IPS-NIHi11 (cell line): ENCODE data around the gene TPTE.
"Not testable (repeated sequence)": the region's sequence is repeated elsewhere in the genome, so short reads cannot be mapped to it uniquely, and the experiment has no call there.

ENCODE experiments used
- DNase-seq: peaks from one replicate; pipeline ENCODE4 v3.0.0; 2012; ENCODE audit warnings: mixed read lengths, low spot score

TPTE gene

DNA sequence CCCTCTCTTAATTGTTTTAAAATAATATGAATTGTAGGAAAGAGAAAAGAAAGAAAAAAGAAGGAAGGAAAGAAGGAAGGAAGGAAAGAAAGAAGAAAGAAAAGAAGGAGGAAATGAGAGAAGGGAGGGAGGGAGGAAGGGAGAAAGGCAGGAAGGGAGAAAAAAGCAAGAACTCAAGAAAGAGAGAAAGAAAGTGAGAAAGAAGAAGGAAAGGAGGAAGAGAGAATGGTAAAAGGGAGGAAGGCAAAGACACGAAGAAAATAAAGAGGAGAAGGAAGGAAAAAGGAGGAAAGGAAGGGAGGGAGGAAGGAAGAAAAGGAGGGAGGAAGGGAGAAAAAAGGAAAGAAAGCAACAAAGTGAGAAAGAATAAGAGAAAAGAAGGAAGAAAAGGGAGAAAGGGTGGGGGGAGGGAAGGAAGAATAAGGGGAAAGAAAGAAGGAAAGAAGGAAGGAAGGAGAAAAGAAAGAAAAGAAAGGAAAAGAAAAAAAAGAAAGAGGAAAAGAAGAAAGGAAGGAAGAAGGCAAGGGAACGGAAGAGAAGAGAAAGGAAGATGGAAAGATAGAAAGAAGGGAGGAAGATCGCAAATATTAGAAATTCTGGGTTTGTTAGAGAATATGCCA lies 95.9 kb downstream of the TPTE start:
- DNase-seq: not testable (repeated sequence)

DNA sequence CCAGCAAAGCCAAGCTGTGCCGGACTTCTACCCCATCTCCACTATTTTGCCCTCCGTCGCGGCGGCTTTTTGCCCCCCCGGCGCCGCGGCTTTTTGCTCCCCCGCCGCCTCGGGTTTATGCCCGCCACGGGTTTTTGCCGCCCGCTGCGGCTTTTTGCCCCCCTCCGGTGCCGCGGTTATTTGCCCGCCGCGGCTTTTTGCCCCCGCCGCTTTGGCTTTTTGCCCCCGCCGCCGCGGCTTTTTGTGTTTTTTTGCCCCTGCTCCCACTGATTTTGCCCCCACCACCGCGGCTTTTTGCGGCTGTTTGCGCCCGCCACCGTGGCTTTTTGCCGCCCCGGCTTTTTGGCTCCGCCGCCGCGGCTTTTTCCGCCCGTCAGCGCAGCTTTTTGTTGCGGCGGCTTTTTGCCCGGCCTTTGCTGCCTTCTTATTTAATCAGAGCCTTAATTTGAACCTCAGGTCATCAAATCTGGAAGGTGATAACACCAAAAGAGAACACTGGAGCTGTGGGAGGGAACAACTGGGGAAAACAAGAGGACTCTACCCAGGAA lies 106.0 kb downstream of the TPTE start:
- DNase-seq: no peak

DNA sequence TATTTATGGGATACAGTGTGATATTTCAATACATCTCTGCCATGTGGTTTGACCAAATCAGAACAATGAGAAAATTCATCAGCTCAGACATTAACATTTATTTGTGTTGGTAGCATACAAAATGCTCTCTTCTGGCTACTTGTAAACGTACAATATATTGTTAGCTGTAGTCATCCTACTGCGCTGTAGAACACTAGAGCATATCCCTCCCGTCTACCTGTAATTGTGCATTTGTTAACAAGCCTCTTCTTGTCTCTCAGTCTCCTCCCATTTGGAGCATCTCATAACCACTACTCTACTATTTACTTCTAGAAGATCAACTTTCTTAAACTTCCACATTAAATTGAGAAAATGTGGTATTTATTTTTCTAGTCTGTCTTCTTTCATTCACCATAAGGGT lies 107.9 kb downstream of the TPTE start:
- not testable (repeated sequence) for DNase-seq

DNA sequence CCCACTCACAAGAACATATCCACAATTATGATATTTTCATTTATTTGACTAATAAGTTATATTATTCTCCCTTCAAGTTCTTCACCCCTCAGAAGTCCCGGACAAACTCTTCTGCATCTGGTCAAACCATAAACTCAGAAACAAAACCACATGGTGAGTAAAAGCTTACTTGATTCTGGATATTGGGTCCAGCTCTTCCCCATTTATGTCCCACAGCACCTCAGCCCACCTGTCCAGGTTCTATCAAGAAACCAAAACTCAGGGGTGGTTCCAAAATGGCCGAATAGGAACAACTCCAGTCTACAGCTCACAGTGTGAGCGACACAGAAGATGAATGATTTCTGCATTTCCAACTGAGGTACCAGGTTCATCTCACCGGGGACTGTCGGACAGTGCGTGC lies 109.4 kb downstream of the TPTE start:
- not testable (repeated sequence) for DNase-seq

DNA sequence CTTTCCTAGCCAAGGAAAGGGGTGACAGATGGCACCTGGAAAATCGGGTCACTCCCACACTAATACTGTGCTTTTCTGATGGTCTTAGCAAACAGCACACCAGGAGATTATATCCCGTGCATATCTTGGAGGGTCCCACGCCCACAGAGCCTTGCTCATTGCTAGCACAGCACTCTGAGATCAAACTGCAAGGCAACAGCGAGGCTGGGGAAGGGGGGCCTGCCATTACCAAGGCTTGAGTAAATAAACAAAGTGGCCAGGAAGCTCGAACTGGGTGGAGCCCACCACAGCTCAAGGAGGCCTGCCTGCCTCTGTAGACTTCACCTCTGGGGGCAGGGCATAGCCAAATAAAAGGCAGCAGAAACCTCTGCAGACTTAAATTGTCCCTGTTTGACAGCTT lies 109.9 kb downstream of the TPTE start:
- not testable (repeated sequence) for DNase-seq

DNA sequence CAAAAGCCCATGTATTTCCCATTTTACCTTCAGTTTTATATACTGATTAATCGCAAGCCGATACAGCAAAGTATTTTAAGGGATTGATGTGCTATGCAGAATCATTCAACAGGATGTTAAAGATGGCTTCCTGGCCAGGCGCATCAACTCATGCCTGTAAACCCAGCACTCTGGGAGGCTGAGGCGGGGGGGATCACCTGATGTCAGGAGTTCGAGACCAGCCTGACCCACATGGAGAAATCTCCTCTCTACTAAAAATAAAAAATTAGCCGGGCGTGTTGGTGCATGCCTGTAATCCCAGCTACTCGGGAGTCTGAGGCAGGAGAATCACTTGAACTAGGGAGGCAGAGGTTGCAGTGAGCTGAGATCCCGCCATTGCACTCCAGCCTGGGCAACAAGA lies 116.8 kb downstream of the TPTE start:
- not testable (repeated sequence) for DNase-seq

DNA sequence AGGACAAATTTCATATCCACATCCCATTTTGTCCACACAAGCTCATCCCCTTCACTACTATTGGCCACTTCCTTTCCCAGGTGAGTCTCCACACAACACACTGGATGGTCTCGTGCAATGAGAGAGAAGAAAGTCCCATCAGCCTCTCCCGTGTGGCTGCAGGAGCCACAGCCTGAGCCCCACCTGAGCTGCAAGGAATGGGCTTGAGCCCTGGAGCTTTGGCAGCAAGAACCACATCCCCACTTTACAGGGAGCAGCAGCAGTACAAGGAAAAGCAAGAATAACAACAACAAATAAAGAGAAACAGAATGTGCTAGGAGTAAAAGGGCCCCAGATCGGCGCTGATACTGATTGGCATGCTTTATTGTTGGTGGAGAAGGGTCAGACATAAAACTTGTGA lies 117.7 kb downstream of the TPTE start:
- DNase-seq: no peak

DNA sequence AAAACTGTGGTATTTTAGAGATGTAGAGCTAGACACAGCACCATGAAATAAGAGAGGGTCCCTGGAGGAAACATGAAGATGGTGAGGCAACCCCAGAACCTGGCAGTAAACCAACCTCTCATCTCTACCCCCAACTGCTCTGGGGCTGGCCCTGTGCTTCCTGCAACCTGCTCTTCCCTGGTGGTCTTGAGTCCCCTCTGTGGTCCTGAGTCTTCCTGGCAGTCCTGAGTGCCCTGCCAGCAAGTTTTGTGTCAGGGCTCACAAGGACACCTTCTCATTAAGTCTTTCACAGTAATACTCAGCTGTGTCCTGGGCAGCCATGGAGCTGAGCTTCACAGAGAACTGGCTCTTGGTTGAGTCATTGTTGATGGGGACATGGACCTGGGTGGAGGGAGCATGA lies 118.4 kb downstream of the TPTE start:
- not testable (repeated sequence) for DNase-seq

DNA sequence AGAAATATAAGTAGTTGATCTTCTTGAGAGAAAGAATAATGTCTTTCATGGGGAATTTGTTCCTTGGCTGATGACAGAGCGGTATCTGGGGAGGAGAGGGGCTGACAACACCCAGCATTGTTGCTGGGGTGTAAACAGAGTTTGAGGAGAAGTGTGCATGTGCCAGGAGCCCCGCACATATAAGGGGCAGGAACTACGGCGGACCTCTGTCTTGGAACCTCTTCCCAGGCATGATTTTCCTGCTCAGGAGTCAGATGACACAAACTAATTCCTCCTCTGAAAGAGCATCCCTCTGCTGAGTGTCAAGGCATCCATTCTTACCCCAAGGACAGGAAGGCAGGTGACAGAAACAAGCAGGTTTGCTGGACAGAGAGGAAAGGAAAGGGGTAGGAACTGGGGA lies 119.1 kb downstream of the TPTE start:
- DNase-seq: no peak

DNA sequence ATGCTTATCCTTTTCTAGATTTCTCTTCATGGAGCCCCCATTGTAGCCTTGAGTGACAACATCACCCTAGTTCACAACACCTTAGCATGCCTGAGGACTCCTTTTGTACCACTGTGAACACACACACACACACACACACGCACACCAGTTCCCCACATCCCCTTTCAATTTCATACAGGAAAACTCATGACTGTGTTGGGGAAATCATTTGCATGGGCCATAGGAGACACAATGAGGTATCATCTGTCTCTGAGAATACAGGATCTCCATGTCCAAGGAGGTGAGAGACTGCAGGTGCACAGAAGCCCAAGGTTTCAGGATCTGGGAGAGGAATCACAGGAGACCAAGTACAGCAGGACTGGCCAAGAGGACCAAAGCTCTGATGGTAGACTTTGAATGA lies 119.7 kb downstream of the TPTE start:
- DNase-seq: no peak

DNA sequence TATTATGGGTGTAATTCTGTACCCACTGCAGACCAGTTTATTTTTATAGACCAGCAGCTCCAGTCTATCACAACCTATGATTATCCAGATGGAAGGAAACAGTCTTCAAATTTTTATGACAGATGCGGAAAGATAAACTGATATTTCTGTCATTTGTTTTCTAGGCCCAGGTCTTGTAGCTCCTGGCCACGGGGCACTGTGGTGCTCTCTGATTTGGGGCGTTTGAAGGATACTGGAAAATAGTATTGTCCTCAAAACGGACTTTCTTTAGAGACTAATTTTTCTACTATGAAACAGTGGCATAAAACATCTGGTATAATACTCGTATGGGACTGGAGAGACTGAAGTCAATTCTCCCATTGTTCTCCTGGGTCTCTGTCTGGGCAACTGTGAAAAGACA lies 124.3 kb downstream of the TPTE start:
- not testable (repeated sequence) for DNase-seq

DNA sequence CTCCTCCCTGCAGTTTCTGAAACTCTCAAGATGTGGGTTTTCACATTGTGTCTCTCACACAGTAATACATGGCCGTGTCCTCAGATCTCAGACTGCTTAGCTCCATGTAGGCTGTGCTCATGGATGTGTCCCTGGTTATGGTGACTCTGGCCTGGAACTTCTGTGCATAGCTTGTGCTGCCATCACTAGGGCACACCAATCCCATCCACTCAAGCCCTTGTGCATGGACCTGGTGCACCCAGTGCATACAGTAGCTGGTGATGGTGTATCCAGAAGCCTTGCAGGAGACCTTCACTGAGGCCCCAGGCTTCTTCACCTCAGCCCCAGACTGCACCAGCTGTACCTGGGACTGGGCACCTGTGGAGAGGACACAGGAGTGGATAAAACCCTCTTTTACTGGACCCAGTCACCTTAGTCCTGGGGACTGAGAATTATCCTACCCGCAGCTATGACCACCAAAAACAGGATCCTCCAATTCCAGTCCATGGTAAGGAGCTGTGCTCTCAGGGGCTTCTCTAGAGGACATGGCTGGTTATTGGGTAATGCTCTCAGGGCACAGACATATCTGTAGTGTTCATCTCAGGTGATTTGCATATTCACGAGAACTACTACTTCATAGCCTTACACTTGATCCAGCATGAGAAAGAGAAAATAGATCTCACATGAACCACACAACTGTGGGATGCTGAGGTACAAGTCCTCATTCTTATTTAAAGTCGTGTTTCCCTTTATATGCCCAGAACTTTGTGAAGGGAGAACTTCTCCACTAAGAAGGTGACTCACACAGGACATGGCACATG lies 128.2 kb downstream of the TPTE start:
- DNase-seq: not testable (repeated sequence)

DNA sequence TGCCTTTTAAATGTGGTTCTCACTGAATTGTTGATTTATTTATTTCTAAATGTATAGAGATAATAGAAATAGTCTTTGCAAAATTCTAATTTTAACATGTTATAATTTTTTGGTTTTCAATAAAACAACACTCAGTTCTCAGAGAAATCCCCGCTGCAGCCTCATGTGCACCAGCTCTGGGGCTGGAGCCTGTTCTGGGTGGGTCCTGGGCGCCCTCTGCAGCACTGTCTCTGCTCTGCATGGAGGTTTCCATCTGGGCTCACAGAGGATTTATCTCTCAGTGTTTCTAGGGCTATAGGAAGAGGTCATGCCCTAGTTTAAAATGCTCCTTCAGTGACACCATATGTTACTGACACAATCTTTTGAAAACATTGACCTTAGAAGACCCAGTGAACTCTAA lies 128.9 kb downstream of the TPTE start:
- not testable (repeated sequence) for DNase-seq
